HG03439 (cell line): ENCODE measurements around the gene UGT1A3.
"Not testable (repeated sequence)": the region's sequence is repeated elsewhere in the genome, so short reads cannot be mapped to it uniquely, and the experiment has no call there.

Source experiments
- ATAC-seq: cut with Tn5 transposase; IDR thresholded peaks from one replicate; pipeline ENCODE4 v1.9.1; 2021; ENCODE audit warnings: mild to moderate bottlenecking, moderate library complexity; ENCODE audit not compliant: unreplicated experiment

The UGT1A3 gene

DNA sequence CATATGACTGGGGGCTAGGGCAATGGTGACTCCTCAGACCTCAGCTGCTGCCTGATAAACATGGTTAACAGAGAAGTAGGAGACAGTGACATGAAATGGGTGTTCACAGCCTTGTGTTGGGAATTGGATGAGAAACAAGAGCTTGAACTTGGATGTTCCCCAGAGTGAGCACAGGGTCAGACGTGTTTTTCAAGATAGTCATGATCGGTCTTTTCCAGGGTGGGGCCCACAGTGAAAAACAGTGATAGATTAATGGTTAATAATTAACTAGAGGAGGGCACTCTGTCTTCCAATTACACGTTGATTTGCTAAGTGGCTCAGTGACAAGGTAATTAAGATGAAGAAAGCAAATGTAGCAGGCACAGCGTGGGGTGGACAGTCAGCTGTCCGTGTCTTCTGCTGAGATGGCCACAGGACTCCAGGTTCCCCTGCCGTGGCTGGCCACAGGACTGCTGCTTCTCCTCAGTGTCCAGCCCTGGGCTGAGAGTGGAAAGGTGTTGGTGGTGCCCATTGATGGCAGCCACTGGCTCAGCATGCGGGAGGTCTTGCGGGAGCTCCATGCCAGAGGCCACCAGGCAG is at the start of gene UGT1A3:
Gene UGT1A3 (plus strand): TSS at position 320 of the 579 bp plus-strand sequence. CDS start 85 bp downstream, at position 405.
- no peak for ATAC-seq

GRCh38 chr2:233679196-233679595 is 49.6 kb upstream of the UGT1A3 start:
- ATAC-seq = no peak

- no peak for ATAC-seq
Observed at GRCh38 chr2:233680361-233681045, 48.3 kb upstream of the UGT1A3 start.

DNA sequence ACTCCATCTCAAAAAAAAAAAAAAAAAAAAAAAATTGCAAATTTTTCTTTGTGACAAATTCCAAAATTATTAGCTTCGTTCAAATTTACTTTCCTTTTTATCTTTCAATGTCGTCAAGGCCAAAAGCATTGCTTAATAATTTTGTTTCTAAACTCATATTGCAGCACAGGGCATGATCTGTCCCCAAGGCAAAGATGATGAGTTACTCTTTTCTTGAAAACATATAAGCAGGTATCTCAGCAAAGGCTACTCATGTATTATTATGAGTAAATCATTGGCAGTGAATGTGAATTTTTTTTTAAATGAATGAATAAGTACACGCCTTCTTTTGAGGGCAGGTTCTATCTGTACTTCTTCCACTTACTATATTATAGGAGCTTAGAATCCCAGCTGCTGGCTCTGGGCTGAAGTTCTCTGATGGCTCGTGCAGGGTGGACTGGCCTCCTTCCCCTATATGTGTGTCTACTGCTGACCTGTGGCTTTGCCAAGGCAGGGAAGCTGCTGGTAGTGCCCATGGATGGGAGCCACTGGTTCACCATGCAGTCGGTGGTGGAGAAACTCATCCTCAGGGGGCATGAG is 47.2 kb upstream of the UGT1A3 start, which contains the start of gene UGT1A7:
Gene UGT1A7 (plus strand): TSS at position 381 of the 579 bp plus-strand sequence. CDS start 37 bp downstream, at position 418.
- no peak for ATAC-seq

DNA sequence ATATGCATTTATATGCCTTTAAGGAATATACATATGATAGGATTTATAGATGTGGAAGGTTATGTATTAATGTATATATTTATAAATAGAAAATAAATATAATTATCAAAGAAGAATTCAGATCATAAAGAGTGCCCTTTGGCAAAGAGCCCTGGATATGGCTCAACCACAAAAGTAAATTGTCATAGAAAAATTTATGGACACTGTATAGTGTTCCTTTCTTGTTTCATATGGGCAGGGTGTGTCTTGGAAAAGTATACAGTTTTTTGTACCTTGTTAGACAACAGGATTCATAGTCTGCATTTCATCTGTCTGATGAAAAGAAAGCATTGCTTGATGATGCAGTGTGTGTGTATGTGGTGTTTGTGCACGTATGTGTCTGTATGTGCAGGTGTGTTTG is 44.2 kb upstream of the UGT1A3 start:
- ATAC-seq = no peak

DNA sequence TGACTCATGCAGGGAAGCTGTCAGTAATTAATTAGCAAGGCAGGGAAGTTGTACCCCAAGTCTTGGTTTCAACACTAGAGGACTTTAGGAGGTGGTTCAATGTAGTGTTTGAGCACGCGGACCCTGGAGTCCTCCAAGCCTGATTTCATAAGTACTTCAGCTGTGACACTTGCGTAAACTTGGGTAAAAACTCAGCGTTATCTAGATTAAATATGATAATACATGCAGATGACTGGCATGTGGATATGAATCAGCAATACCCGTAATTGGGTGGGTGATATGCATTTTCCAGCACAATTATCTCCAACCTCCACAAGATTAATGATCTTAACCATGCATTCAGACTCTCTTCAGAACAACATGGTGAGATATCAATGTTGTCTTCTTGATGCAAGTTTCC is 41.9 kb upstream of the UGT1A3 start:
- ATAC-seq = no peak

- no peak for ATAC-seq
Observed at GRCh38 chr2:233688341-233688740, 40.5 kb upstream of the UGT1A3 start.

DNA sequence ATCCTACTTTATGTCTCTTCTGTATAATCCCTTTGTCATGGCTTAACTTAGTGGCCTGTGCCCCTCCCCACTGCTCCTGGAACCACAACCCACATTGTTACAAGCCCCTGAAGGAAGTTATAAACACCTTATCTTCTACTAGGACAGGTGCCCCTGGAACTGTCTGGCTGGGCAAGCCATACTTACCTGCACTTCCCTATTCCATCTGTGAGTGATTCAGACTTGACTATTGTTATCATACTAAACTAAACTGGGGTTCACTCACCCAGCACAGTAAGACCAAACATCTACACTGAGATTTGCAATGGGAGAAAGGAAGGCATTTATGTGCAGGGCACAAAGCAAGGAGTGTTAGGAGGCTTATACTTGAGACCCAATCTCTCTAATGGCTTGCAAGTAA is 39.8 kb upstream of the UGT1A3 start:
- no peak for ATAC-seq

GRCh38 chr2:233689501-233689900 is 39.3 kb upstream of the UGT1A3 start:
- ATAC-seq = no peak

DNA sequence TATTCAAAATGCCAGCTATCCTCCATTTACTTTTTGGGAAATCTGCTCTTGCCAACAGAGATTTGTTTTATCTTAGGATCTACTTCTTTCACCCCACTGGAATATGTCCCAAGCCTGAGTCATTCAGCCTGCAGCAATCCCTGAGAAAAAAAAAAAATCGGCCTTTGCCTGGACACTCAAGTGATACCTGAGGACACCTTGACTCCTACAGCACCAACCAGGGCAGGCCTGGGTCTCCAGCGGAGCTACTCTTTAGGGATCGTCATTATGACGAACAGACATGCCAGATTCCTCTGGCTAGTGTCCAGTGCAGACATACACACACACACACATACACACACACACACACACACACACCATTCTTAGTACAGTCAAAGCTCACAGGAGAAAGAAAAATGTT is 38.4 kb upstream of the UGT1A3 start:
- no peak for ATAC-seq

- ATAC-seq = no peak
Observed at GRCh38 chr2:233691443-233692433, 37.1 kb upstream of the UGT1A3 start.

GRCh38 chr2:233692648-233693047 is 36.2 kb upstream of the UGT1A3 start, which contains the start of gene UGT1A6:
UGT1A6 (plus strand) TSS chr2:233692890; CDS start chr2:233693005, 115 bp downstream.
- no peak for ATAC-seq

- no peak for ATAC-seq
Observed at GRCh38 chr2:233693963-233694362, 34.9 kb upstream of the UGT1A3 start.

- no peak for ATAC-seq
Observed at GRCh38 chr2:233698740-233699139, 30.1 kb upstream of the UGT1A3 start.

- ATAC-seq = no peak
Observed at GRCh38 chr2:233699424-233700027, 29.3 kb upstream of the UGT1A3 start.

DNA sequence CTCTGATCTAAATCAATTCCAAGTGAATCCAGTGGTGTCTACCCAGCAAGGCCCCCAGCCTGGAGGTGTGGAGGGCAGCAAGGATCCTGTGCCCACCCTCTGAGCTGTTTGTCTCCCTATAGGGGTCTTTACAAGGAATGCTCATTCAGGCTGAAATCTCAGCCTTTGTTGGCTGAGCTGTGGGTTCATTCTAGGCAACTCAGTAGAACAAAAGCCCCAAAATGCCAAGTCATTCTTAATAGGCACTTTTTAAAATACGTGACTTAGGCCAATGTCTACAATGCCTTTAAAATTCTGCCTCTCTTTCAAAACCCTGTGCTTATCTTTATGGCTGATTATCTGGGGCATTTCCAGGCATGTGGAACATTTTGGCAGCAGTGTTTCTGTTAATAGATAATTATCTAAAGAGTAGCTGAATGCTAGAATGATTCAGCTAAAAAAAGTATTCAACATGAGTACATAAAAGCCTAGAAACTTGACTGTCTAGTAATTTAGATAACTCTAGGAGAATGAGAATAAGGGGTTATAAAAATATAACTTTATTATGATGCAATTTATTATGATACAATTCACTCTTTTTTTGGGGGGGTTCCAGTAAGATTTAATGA is 28.7 kb upstream of the UGT1A3 start:
- no peak for ATAC-seq

- ATAC-seq = not testable (repeated sequence)
Observed at GRCh38 chr2:233700842-233701241, 28.0 kb upstream of the UGT1A3 start.

- no peak for ATAC-seq
Observed at GRCh38 chr2:233702238-233702637, 26.6 kb upstream of the UGT1A3 start.

- no peak for ATAC-seq
Observed at GRCh38 chr2:233705911-233706506, 22.8 kb upstream of the UGT1A3 start.

GRCh38 chr2:233706720-233707119 is 22.1 kb upstream of the UGT1A3 start:
- ATAC-seq = no peak
